H1 (cell line): ENCODE measurements around the gene HSD17B8. TPM values are rescaled to one million over a fixed set of nuclear protein-coding genes. Genes with fewer than 3 reads are reported as not detected.

Source experiments
- ASH2L ChIP-seq: fragments of 200-600, 300-600 bp; sonication (generic); IDR thresholded peaks from one replicate; pipeline ENCODE4 v1.7.1; 2017; ENCODE audit warnings: low read length
- ATF2 ChIP-seq: IDR thresholded peaks from 2 replicates; pipeline ENCODE4 v1.6.1; 2012; ENCODE audit warnings: low read length, inconsistent platforms
- CHD2 ChIP-seq: IDR thresholded peaks from 2 replicates; pipeline ENCODE4 v1.6.1; 2012; ENCODE audit warnings: low read length, improper control_type of control experiment
- SP2 ChIP-seq: IDR thresholded peaks from 2 replicates; pipeline ENCODE4 v1.6.1; 2012; ENCODE audit warnings: mild to moderate bottlenecking, low read length, inconsistent platforms
- TAF1 ChIP-seq: IDR thresholded peaks from 2 replicates; pipeline ENCODE4 v1.6.1; 2011; ENCODE audit warnings: mild to moderate bottlenecking, low read depth, low read length
- polyA plus RNA-seq, 7 experiments: library from polyadenylated mRNA; depleted of rRNA in 3 of 7; stranded (reverse) in 5 of 7; unstranded in 2 of 7; fragments of >200 nt in 5 of 7; fragments of 200-250 nt in 2 of 7; gene quantifications; 1 replicate in 5 of 7; 2 replicates in 1 of 7; 4 replicates in 1 of 7; pipeline versions ENCODE4 v1.2.1 to v1.2.3, GENCODE V29; 2011 to 2013; ENCODE audit warnings: missing spikeins in 2 of 7, mixed read lengths in 2 of 7
- total RNA-seq: library from RNA; stranded (reverse); fragmentation: NEBNext Ultra II Directional; extraction: Animal tissue kit (Norgen Biotek cat#: 25700); gene quantifications from 2 replicates; pipeline ENCODE4 v1.2.1, GENCODE V29; 2021
- TF ChIP-seq, protein P1 (sequence below): fragments of 300-600 bp; sonication (generic); IDR thresholded peaks from 2 replicates; pipeline ENCODE4 v1.7.1; 2012; ENCODE audit warnings: low read length, moderate library complexity, mild to moderate bottlenecking, inconsistent platforms; ENCODE audit not compliant: insufficient replicate concordance
- TF ChIP-seq, protein P2 (sequence below): IDR thresholded peaks from 2 replicates; pipeline ENCODE4 v1.6.1; 2011; ENCODE audit warnings: low read depth, mild to moderate bottlenecking, low read length; ENCODE audit not compliant: insufficient read depth

The HSD17B8 gene
- total and polyA plus RNA-seq, 2 of the 8 experiments (the other 6 are each of a cell fraction or from before 2014, with no cell fraction given): 3.3 to 17.1 TPM

DNA sequence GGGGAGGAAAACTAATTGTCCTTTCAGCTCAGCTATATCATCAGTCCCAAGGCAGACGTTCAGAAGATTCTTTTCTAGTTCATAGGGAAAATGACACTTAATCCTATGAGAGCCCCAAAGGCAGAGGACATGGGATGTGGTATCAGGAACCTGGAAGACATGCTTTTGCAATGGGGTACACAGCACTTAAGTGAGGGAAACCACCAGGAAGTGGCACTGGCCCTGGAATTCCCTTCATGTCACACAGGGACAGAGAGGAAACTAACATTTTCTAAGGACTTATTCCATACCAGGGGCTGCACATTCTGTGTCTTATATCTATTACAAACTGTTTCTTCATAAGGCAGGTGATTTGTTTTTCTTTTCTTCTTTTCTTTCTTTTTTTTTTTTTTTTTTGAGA, 39.0 kb downstream of the HSD17B8 start (continued):
- TF ChIP-seq, protein P1, sequence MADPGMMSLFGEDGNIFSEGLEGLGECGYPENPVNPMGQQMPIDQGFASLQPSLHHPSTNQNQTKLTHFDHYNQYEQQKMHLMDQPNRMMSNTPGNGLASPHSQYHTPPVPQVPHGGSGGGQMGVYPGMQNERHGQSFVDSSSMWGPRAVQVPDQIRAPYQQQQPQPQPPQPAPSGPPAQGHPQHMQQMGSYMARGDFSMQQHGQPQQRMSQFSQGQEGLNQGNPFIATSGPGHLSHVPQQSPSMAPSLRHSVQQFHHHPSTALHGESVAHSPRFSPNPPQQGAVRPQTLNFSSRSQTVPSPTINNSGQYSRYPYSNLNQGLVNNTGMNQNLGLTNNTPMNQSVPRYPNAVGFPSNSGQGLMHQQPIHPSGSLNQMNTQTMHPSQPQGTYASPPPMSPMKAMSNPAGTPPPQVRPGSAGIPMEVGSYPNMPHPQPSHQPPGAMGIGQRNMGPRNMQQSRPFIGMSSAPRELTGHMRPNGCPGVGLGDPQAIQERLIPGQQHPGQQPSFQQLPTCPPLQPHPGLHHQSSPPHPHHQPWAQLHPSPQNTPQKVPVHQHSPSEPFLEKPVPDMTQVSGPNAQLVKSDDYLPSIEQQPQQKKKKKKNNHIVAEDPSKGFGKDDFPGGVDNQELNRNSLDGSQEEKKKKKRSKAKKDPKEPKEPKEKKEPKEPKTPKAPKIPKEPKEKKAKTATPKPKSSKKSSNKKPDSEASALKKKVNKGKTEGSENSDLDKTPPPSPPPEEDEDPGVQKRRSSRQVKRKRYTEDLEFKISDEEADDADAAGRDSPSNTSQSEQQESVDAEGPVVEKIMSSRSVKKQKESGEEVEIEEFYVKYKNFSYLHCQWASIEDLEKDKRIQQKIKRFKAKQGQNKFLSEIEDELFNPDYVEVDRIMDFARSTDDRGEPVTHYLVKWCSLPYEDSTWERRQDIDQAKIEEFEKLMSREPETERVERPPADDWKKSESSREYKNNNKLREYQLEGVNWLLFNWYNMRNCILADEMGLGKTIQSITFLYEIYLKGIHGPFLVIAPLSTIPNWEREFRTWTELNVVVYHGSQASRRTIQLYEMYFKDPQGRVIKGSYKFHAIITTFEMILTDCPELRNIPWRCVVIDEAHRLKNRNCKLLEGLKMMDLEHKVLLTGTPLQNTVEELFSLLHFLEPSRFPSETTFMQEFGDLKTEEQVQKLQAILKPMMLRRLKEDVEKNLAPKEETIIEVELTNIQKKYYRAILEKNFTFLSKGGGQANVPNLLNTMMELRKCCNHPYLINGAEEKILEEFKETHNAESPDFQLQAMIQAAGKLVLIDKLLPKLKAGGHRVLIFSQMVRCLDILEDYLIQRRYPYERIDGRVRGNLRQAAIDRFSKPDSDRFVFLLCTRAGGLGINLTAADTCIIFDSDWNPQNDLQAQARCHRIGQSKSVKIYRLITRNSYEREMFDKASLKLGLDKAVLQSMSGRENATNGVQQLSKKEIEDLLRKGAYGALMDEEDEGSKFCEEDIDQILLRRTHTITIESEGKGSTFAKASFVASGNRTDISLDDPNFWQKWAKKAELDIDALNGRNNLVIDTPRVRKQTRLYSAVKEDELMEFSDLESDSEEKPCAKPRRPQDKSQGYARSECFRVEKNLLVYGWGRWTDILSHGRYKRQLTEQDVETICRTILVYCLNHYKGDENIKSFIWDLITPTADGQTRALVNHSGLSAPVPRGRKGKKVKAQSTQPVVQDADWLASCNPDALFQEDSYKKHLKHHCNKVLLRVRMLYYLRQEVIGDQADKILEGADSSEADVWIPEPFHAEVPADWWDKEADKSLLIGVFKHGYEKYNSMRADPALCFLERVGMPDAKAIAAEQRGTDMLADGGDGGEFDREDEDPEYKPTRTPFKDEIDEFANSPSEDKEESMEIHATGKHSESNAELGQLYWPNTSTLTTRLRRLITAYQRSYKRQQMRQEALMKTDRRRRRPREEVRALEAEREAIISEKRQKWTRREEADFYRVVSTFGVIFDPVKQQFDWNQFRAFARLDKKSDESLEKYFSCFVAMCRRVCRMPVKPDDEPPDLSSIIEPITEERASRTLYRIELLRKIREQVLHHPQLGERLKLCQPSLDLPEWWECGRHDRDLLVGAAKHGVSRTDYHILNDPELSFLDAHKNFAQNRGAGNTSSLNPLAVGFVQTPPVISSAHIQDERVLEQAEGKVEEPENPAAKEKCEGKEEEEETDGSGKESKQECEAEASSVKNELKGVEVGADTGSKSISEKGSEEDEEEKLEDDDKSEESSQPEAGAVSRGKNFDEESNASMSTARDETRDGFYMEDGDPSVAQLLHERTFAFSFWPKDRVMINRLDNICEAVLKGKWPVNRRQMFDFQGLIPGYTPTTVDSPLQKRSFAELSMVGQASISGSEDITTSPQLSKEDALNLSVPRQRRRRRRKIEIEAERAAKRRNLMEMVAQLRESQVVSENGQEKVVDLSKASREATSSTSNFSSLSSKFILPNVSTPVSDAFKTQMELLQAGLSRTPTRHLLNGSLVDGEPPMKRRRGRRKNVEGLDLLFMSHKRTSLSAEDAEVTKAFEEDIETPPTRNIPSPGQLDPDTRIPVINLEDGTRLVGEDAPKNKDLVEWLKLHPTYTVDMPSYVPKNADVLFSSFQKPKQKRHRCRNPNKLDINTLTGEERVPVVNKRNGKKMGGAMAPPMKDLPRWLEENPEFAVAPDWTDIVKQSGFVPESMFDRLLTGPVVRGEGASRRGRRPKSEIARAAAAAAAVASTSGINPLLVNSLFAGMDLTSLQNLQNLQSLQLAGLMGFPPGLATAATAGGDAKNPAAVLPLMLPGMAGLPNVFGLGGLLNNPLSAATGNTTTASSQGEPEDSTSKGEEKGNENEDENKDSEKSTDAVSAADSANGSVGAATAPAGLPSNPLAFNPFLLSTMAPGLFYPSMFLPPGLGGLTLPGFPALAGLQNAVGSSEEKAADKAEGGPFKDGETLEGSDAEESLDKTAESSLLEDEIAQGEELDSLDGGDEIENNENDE: no peak
- TF ChIP-seq SP2 (no peak), ASH2L (no peak), CHD2 (no peak), ATF2 (no peak), TAF1 (no peak)
- TF ChIP-seq, protein P2, sequence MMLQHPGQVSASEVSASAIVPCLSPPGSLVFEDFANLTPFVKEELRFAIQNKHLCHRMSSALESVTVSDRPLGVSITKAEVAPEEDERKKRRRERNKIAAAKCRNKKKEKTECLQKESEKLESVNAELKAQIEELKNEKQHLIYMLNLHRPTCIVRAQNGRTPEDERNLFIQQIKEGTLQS: no peak
